K562 (cell line): ENCODE results near the gene CDC42BPB. TPM values are rescaled to one million over a fixed set of nuclear protein-coding genes. Genes with fewer than 3 reads are reported as not detected.

Experiments used
- GABPB1 ChIP-seq: sonication (generic); formaldehyde crosslinking; IDR thresholded peaks from 2 replicates; pipeline ENCODE4 v1.8.0; 2022; ENCODE audit warnings: mild to moderate bottlenecking, missing genetic modification reagents
- HNRNPUL1 ChIP-seq: fragments of 200-400 bp; formaldehyde crosslinking; IDR thresholded peaks from 2 replicates; pipeline ENCODE4 v1.6.1; 2017; ENCODE audit warnings: low read length
- RBM39 ChIP-seq: fragments of 200-400 bp; formaldehyde crosslinking; optimal IDR thresholded peaks from 2 replicates; pipeline ENCODE3; 2018; ENCODE audit warnings: low read depth, low read length
- polyA plus RNA-seq, 8 experiments: library from polyadenylated mRNA; depleted of rRNA in 4 of 8; stranded (reverse) in 5 of 8; unstranded in 3 of 8; fragments of >200 nt; fragmentation: Nextera tagmentation in 2 of 8; fragmentation: Illumina TruSeq in 1 of 8; extraction: Ambion mirVana in 2 of 8; extraction: Trizol in 1 of 8; gene quantifications; 2 replicates each; pipeline versions ENCODE4 v1.2.1 to v1.2.3, GENCODE V29; 2011 to 2014; ENCODE audit warnings: inconsistent platforms in 1 of 8, missing spikeins in 1 of 8
- total RNA-seq, 7 experiments: library from RNA; depleted of rRNA in 6 of 7; stranded (reverse); fragments of >200 nt in 6 of 7; fragmentation: Illumina TruSeq in 2 of 7; extraction: Trizol in 2 of 7; gene quantifications; 2 replicates each; pipeline versions ENCODE4 v1.2.1 to v1.2.3, GENCODE V29; 2011 to 2021; ENCODE audit warnings: low replicate concordance in 1 of 7
- TF ChIP-seq, protein P1 (sequence below): fragments of 150-350 bp; IDR thresholded peaks from 2 replicates; pipeline ENCODE4 v1.6.1; 2014; ENCODE audit warnings: low read depth, mild to moderate bottlenecking, low read length, borderline replicate concordance
- TF ChIP-seq, protein P2 (sequence below): fragments of 450-650 bp; IDR thresholded peaks from 2 replicates; pipeline ENCODE4 v1.6.1; 2017; ENCODE audit warnings: antibody characterized with exemption, mild to moderate bottlenecking
- TF ChIP-seq, protein P3 (sequence below): fragments of 450-650 bp; formaldehyde crosslinking; IDR thresholded peaks from 2 replicates; pipeline ENCODE4 v1.4.0; 2020; ENCODE audit warnings: mild to moderate bottlenecking, mixed read lengths

The CDC42BPB gene
- total and polyA plus RNA-seq, 9 of the 15 experiments (the other 6 are each of a cell fraction or from before 2014, with no cell fraction given) = 0.07 to 24.3 (median 12.6) TPM

DNA sequence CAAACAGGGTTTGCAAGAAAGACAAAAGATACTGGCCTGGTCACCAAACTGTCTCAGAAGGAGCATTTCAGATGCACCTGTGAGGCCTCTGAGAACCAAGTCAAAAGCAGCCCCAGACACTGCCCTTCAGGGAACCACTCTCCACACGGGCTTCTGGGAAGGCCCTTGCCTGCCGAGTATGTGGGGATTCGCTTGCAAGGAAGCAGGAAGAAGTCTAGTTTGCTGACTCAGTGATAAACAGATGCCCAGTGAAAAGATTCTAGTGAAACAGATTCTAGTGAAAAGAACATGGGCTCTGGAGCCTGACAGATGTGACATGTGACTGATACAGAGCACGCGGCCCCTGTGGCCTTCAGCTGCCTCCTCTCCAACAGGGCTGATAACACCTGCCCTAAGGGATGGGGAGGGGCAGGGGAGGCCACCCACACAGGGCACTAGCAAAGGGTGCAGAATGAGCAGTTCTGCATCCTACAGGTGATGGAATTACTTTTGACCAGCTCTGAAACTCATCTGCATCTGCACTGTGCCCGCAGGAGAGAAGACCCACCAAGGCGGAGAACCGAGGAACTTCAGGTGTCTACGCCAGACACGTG, 115.8 kb downstream of the CDC42BPB start (continued):
- TF ChIP-seq, protein P1, sequence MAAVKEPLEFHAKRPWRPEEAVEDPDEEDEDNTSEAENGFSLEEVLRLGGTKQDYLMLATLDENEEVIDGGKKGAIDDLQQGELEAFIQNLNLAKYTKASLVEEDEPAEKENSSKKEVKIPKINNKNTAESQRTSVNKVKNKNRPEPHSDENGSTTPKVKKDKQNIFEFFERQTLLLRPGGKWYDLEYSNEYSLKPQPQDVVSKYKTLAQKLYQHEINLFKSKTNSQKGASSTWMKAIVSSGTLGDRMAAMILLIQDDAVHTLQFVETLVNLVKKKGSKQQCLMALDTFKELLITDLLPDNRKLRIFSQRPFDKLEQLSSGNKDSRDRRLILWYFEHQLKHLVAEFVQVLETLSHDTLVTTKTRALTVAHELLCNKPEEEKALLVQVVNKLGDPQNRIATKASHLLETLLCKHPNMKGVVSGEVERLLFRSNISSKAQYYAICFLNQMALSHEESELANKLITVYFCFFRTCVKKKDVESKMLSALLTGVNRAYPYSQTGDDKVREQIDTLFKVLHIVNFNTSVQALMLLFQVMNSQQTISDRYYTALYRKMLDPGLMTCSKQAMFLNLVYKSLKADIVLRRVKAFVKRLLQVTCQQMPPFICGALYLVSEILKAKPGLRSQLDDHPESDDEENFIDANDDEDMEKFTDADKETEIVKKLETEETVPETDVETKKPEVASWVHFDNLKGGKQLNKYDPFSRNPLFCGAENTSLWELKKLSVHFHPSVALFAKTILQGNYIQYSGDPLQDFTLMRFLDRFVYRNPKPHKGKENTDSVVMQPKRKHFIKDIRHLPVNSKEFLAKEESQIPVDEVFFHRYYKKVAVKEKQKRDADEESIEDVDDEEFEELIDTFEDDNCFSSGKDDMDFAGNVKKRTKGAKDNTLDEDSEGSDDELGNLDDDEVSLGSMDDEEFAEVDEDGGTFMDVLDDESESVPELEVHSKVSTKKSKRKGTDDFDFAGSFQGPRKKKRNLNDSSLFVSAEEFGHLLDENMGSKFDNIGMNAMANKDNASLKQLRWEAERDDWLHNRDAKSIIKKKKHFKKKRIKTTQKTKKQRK = no peak
- TF ChIP-seq HNRNPUL1 (no peak), RBM39 (no peak), GABPB1 (CRISPR knock-in tag) (no peak)
- TF ChIP-seq, protein P2, sequence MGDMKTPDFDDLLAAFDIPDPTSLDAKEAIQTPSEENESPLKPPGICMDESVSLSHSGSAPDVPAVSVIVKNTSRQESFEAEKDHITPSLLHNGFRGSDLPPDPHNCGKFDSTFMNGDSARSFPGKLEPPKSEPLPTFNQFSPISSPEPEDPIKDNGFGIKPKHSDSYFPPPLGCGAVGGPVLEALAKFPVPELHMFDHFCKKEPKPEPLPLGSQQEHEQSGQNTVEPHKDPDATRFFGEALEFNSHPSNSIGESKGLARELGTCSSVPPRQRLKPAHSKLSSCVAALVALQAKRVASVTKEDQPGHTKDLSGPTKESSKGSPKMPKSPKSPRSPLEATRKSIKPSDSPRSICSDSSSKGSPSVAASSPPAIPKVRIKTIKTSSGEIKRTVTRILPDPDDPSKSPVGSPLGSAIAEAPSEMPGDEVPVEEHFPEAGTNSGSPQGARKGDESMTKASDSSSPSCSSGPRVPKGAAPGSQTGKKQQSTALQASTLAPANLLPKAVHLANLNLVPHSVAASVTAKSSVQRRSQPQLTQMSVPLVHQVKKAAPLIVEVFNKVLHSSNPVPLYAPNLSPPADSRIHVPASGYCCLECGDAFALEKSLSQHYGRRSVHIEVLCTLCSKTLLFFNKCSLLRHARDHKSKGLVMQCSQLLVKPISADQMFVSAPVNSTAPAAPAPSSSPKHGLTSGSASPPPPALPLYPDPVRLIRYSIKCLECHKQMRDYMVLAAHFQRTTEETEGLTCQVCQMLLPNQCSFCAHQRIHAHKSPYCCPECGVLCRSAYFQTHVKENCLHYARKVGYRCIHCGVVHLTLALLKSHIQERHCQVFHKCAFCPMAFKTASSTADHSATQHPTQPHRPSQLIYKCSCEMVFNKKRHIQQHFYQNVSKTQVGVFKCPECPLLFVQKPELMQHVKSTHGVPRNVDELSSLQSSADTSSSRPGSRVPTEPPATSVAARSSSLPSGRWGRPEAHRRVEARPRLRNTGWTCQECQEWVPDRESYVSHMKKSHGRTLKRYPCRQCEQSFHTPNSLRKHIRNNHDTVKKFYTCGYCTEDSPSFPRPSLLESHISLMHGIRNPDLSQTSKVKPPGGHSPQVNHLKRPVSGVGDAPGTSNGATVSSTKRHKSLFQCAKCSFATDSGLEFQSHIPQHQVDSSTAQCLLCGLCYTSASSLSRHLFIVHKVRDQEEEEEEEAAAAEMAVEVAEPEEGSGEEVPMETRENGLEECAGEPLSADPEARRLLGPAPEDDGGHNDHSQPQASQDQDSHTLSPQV = no peak
- TF ChIP-seq, protein P3, sequence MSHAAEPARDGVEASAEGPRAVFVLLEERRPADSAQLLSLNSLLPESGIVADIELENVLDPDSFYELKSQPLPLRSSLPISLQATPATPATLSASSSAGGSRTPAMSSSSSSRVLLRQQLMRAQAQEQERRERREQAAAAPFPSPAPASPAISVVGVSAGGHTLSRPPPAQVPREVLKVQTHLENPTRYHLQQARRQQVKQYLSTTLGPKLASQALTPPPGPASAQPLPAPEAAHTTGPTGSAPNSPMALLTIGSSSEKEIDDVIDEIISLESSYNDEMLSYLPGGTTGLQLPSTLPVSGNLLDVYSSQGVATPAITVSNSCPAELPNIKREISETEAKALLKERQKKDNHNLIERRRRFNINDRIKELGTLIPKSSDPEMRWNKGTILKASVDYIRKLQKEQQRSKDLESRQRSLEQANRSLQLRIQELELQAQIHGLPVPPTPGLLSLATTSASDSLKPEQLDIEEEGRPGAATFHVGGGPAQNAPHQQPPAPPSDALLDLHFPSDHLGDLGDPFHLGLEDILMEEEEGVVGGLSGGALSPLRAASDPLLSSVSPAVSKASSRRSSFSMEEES (CRISPR knock-in tag) = peak; percentile 14; the same call in 1 of the 2 replicates
